GM12878 (cell line): ENCODE measurements around the gene C20orf202. TPM values are rescaled to one million over a fixed set of nuclear protein-coding genes. Genes with fewer than 3 reads are reported as not detected.

Experiments
- BCL3 ChIP-seq: IDR thresholded peaks from 2 replicates; pipeline ENCODE4 v1.6.1; 2011; ENCODE audit warnings: borderline replicate concordance, low read depth, mild to moderate bottlenecking, moderate library complexity, low read length; ENCODE audit not compliant: insufficient read depth, poor library complexity, severe bottlenecking
- BCLAF1 ChIP-seq: fragments of 450-650 bp; IDR thresholded peaks from 2 replicates; pipeline ENCODE4 v1.6.1; 2017; ENCODE audit warnings: antibody characterized with exemption, mild to moderate bottlenecking, moderate library complexity
- KLF5 ChIP-seq: fragments of 450-650 bp; IDR thresholded peaks from 2 replicates; pipeline ENCODE4 v1.6.1; 2014; ENCODE audit warnings: mild to moderate bottlenecking; ENCODE audit not compliant: partially characterized antibody
- LARP7 ChIP-seq: fragments of 450-650 bp; IDR thresholded peaks from 2 replicates; pipeline ENCODE4 v1.6.1; 2017; ENCODE audit warnings: mild to moderate bottlenecking
- MYC ChIP-seq: IDR thresholded peaks from 2 replicates; pipeline ENCODE4 v1.6.1; 2011; ENCODE audit warnings: mild to moderate bottlenecking, low read length, moderate library complexity, inconsistent platforms; ENCODE audit not compliant: insufficient read depth, insufficient replicate concordance, insufficient read length, severe bottlenecking
- NFYA ChIP-seq: IDR thresholded peaks from 2 replicates; pipeline ENCODE4 v1.6.1; 2011; ENCODE audit warnings: low read depth, mild to moderate bottlenecking, low read length, improper control_type of control experiment, borderline replicate concordance
- NR2C2 ChIP-seq: IDR thresholded peaks from 2 replicates; pipeline ENCODE4 v1.6.1; 2011; ENCODE audit warnings: borderline replicate concordance, low read depth; ENCODE audit not compliant: control insufficient read depth, insufficient read length
- SREBF2 ChIP-seq: IDR thresholded peaks from 2 replicates; pipeline ENCODE4 v1.6.1; 2012; ENCODE audit warnings: mild to moderate bottlenecking, low read length
- polyA plus RNA-seq, 11 experiments: library from polyadenylated mRNA; depleted of rRNA in 4 of 11; unstranded in 6 of 11; stranded (reverse) in 5 of 11; fragments of >200 nt; fragmentation: Nextera tagmentation in 4 of 11; fragmentation: Illumina TruSeq in 1 of 11; extraction: Ambion mirVana in 4 of 11; extraction: Trizol in 1 of 11; gene quantifications; 1 replicate in 1 of 11; 2 replicates in 10 of 11; pipeline versions ENCODE4 v1.2.1 to v1.2.3, GENCODE V29; 2011 to 2016; ENCODE audit warnings: inconsistent platforms in 2 of 11, missing spikeins in 2 of 11, low read depth in 1 of 11
- total RNA-seq, 4 experiments: library from RNA; depleted of rRNA in 3 of 4; stranded (reverse); fragments of >200 nt in 3 of 4; fragmentation: Illumina TruSeq in 1 of 4; extraction: Trizol in 1 of 4; gene quantifications; 2 replicates each; pipeline versions ENCODE4 v1.2.1 to v1.2.3, GENCODE V29; 2013 to 2021

Gene C20orf202
- total and polyA plus RNA-seq, 10 of the 15 experiments (the other 5 are each of a cell fraction or from before 2014, with no cell fraction given) = 0.04 TPM; not detected in 8

DNA sequence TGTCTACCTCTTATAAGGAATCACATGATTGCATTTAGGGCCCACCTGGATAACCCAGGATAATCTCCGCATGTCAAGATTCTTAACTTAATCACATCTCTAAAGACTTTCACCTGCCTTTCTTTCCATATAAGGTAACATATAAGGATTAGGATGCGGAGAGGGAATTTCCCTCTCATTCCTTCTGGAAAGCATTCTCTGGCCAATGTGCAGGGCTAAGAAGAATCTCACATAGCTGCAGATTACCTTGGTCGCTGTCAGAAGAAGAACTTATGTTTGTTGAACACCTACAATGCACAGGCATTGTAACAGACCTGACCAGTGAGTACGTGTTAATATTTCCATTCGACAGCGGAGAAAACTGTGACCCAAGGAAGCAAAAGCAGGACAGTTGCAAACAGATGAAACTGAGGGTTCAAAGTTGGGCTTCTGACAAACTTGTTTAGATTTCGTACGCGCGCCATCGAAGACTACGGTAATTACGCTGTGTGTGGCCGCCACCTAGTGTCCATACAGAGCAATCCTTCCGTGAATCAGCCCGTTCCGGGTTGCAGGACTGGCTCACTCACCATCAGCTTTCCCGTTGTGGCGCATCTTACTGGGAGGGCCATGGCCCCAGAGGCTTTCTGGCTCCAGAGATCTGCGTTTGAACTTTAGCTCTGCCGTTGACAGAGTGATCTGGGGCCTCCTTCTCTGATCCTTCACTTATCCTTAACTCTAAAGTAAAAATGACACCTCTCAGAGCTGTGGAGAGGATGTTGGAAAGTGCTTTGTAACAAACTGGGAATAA lies 9.5 kb downstream of the C20orf202 start (continued):
- no peak for TF ChIP-seq BCLAF1
- TF ChIP-seq BCL3 = no peak
- TF ChIP-seq NFYA = no peak
- TF ChIP-seq SREBF2 = no peak
- TF ChIP-seq NR2C2 = no peak
- TF ChIP-seq KLF5 = no peak
- TF ChIP-seq MYC = no peak
- no peak for TF ChIP-seq LARP7
